WTC11 (cell line): ENCODE results near the gene LDLRAD4. TPM values are rescaled to one million over a fixed set of nuclear protein-coding genes. Genes with fewer than 3 reads are reported as not detected.

Source experiments
- ATAC-seq: fragments of 200-7000 bp; cut with Tn5 transposase; 2 replicates; pipeline ENCODE4 v1.10.0; 2021; ENCODE audit warnings: mild to moderate bottlenecking, moderate library complexity
- CTCF ChIA-PET: fragments of 300-600 bp; sonication (Branson Sonifier 250); formaldehyde crosslinking; loops from one replicate; lab custom pipeline; 2021; ENCODE audit warnings: antibody characterized with exemption; lab: Charles Lee
- POLR2A ChIA-PET: fragments of 350-600 bp; sonication (Branson Sonifier 250); formaldehyde crosslinking; loops from one replicate; lab custom pipeline; 2021; ENCODE audit warnings: antibody characterized with exemption; lab: Charles Lee
- DNase-seq: peaks from one replicate; pipeline ENCODE4 v3.0.0; 2021; ENCODE audit warnings: low spot score
- H3K27ac Mint-ChIP-seq: 2 replicates; pipeline ENCODE4 v1.8.0; 2021; ENCODE audit warnings: mixed read lengths
- H3K27me3 Mint-ChIP-seq: 2 replicates; pipeline ENCODE4 v1.8.0; 2021; ENCODE audit warnings: low read depth, mild to moderate bottlenecking, moderate library complexity, mixed read lengths
- H3K36me3 Mint-ChIP-seq: 2 replicates; pipeline ENCODE4 v1.8.0; 2021; ENCODE audit warnings: mixed read lengths
- H3K4me1 Mint-ChIP-seq: 2 replicates; pipeline ENCODE4 v1.8.0; 2022; ENCODE audit warnings: mixed read lengths
- H3K4me3 Mint-ChIP-seq: 2 replicates; pipeline ENCODE4 v1.8.0; 2021; ENCODE audit warnings: mild to moderate bottlenecking, moderate library complexity, mixed read lengths
- H3K9me3 Mint-ChIP-seq: 2 replicates; pipeline ENCODE4 v1.8.0; 2021; ENCODE audit warnings: mixed read lengths
- CBFB ChIP-seq: sonication (generic); formaldehyde crosslinking; IDR thresholded peaks from 2 replicates; pipeline ENCODE4 v1.8.1; 2022; ENCODE audit warnings: mild to moderate bottlenecking, low read depth, missing genetic modification reagents
- CTCF ChIP-seq: fragments of 200-600 bp; IDR thresholded peaks from 2 replicates; pipeline ENCODE4 v1.8.0; 2022; ENCODE audit warnings: antibody characterized with exemption
- E2F1 ChIP-seq: sonication (generic); formaldehyde crosslinking; IDR thresholded peaks from 2 replicates; pipeline ENCODE4 v1.8.0; 2022; ENCODE audit warnings: mild to moderate bottlenecking, missing genetic modification reagents
- E2F5 ChIP-seq: sonication (generic); formaldehyde crosslinking; IDR thresholded peaks from 2 replicates; pipeline ENCODE4 v1.8.1; 2022; ENCODE audit warnings: mild to moderate bottlenecking, moderate library complexity, missing genetic modification reagents
- FOXP4 ChIP-seq: sonication (generic); formaldehyde crosslinking; IDR thresholded peaks from 2 replicates; pipeline ENCODE4 v1.8.0; 2022; ENCODE audit warnings: mild to moderate bottlenecking, missing genetic modification reagents
- GRHL2 ChIP-seq: fragments of 250-450 bp; sonication (Bioruptor Pico); IDR thresholded peaks from 2 replicates; pipeline ENCODE4 v1.8.0; 2022; ENCODE audit warnings: mild to moderate bottlenecking, moderate library complexity; ENCODE audit not compliant: insufficient replicate concordance, severe bottlenecking
- MXD4 ChIP-seq: fragments of 250-450 bp; sonication (Bioruptor Pico); IDR thresholded peaks from 2 replicates; pipeline ENCODE4 v1.8.0; 2021; ENCODE audit warnings: mild to moderate bottlenecking, moderate library complexity, borderline replicate concordance
- NFE2L1 ChIP-seq: sonication (generic); formaldehyde crosslinking; IDR thresholded peaks from 2 replicates; pipeline ENCODE4 v1.8.1; 2023; ENCODE audit warnings: missing genetic modification reagents
- NFYB ChIP-seq: sonication (generic); formaldehyde crosslinking; conservative IDR thresholded peaks from 2 replicates; pipeline ENCODE4 v1.8.0; 2022; ENCODE audit warnings: low read depth, missing genetic modification reagents
- OVOL2 ChIP-seq: fragments of 250-450 bp; sonication (Bioruptor Pico); IDR thresholded peaks from 2 replicates; pipeline ENCODE4 v1.9.0; 2021; ENCODE audit warnings: mild to moderate bottlenecking, borderline replicate concordance
- SOX15 ChIP-seq: fragments of 250-450 bp; sonication (Bioruptor Pico); IDR thresholded peaks from 2 replicates; pipeline ENCODE4 v1.9.0; 2021; ENCODE audit warnings: mild to moderate bottlenecking
- SP1 ChIP-seq: sonication (generic); formaldehyde crosslinking; conservative IDR thresholded peaks from 2 replicates; pipeline ENCODE4 v1.8.1; 2022; ENCODE audit warnings: missing genetic modification reagents
- USF2 ChIP-seq: sonication (generic); formaldehyde crosslinking; IDR thresholded peaks from 2 replicates; pipeline ENCODE4 v1.8.1; 2023; ENCODE audit warnings: mild to moderate bottlenecking, missing genetic modification reagents, moderate library complexity
- ZNF138 ChIP-seq: sonication (generic); formaldehyde crosslinking; conservative IDR thresholded peaks from 2 replicates; pipeline ENCODE4 v1.8.1; 2022; ENCODE audit warnings: mild to moderate bottlenecking, moderate library complexity, missing genetic modification reagents
- ZNF416 ChIP-seq: fragments of 250-450 bp; sonication (Bioruptor Pico); IDR thresholded peaks from 2 replicates; pipeline ENCODE4 v1.9.0; 2021; ENCODE audit warnings: mild to moderate bottlenecking, inconsistent platforms
- total RNA-seq: library from RNA; stranded (reverse); gene quantifications from 3 replicates; pipeline ENCODE4 v1.2.3, GENCODE V29; 2021
- TF ChIP-seq, protein P1 (sequence below): sonication (generic); formaldehyde crosslinking; IDR thresholded peaks from 2 replicates; pipeline ENCODE4 v1.8.1; 2023; ENCODE audit warnings: mild to moderate bottlenecking, missing genetic modification reagents
- TF ChIP-seq, protein P2 (sequence below): sonication (generic); formaldehyde crosslinking; IDR thresholded peaks from 2 replicates; pipeline ENCODE4 v1.8.0; 2022; ENCODE audit warnings: mild to moderate bottlenecking, missing genetic modification reagents
- TF ChIP-seq, protein P3 (sequence below): sonication (generic); formaldehyde crosslinking; IDR thresholded peaks from 2 replicates; pipeline ENCODE4 v1.8.0; 2023; ENCODE audit warnings: mild to moderate bottlenecking, missing genetic modification reagents
- TF ChIP-seq, protein P4 (sequence below): sonication (generic); formaldehyde crosslinking; conservative IDR thresholded peaks from 2 replicates; pipeline ENCODE4 v1.8.1; 2022; ENCODE audit warnings: mild to moderate bottlenecking, missing genetic modification reagents
- TF ChIP-seq, protein P5 (sequence below): sonication (generic); formaldehyde crosslinking; conservative IDR thresholded peaks from 2 replicates; pipeline ENCODE4 v1.8.1; 2023; ENCODE audit warnings: mild to moderate bottlenecking, low read depth, missing genetic modification reagents, moderate library complexity

LDLRAD4 gene
- total RNA-seq, 1 experiment from 2014 or later = 6.2 TPM

GRCh38 chr18:13576598-13576997, 358.0 kb downstream of the LDLRAD4 start:
- H3K36me3 Mint-ChIP-seq = no peaks in the 10 kb centered on the region
- H3K9me3 Mint-ChIP-seq = peaks cover 9% of the 10 kb centered on the region
- POLR2A ChIA-PET = interaction anchor here (0.6 kb wide), 1 partner anchor 21 kb away, joined by 3 read pairs; no protein-coding TSS in a partner anchor
- no peak for ATAC-seq
- no peaks in the 10 kb centered on the region; the same call in 1 of the 2 replicates for H3K27me3 Mint-ChIP-seq
- CTCF ChIA-PET = interaction anchor here (0.7 kb wide), 1 partner anchor 151 kb away, joined by 4 read pairs; no protein-coding TSS in a partner anchor
- no peak overlapping the region for H3K27ac Mint-ChIP-seq
- no peak for TF ChIP-seq NFE2L1 (CRISPR knock-in tag)
- TF ChIP-seq, protein P1, sequence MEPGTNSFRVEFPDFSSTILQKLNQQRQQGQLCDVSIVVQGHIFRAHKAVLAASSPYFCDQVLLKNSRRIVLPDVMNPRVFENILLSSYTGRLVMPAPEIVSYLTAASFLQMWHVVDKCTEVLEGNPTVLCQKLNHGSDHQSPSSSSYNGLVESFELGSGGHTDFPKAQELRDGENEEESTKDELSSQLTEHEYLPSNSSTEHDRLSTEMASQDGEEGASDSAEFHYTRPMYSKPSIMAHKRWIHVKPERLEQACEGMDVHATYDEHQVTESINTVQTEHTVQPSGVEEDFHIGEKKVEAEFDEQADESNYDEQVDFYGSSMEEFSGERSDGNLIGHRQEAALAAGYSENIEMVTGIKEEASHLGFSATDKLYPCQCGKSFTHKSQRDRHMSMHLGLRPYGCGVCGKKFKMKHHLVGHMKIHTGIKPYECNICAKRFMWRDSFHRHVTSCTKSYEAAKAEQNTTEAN = no peak
- TF ChIP-seq CTCF = no peak
- TF ChIP-seq OVOL2 (CRISPR knock-in tag) = no peak
- no peak for TF ChIP-seq ZNF416
- TF ChIP-seq NFYB (CRISPR knock-in tag) = no peak
- no peak for TF ChIP-seq USF2 (CRISPR knock-in tag)
- TF ChIP-seq ZNF138 (CRISPR knock-in tag) = no peak
- TF ChIP-seq E2F5 = no peak
- TF ChIP-seq, protein P2, sequence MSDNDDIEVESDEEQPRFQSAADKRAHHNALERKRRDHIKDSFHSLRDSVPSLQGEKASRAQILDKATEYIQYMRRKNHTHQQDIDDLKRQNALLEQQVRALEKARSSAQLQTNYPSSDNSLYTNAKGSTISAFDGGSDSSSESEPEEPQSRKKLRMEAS = no peak
- no peak for TF ChIP-seq FOXP4 (CRISPR knock-in tag)
- TF ChIP-seq SP1 (CRISPR knock-in tag) = no peak
- TF ChIP-seq, protein P3, sequence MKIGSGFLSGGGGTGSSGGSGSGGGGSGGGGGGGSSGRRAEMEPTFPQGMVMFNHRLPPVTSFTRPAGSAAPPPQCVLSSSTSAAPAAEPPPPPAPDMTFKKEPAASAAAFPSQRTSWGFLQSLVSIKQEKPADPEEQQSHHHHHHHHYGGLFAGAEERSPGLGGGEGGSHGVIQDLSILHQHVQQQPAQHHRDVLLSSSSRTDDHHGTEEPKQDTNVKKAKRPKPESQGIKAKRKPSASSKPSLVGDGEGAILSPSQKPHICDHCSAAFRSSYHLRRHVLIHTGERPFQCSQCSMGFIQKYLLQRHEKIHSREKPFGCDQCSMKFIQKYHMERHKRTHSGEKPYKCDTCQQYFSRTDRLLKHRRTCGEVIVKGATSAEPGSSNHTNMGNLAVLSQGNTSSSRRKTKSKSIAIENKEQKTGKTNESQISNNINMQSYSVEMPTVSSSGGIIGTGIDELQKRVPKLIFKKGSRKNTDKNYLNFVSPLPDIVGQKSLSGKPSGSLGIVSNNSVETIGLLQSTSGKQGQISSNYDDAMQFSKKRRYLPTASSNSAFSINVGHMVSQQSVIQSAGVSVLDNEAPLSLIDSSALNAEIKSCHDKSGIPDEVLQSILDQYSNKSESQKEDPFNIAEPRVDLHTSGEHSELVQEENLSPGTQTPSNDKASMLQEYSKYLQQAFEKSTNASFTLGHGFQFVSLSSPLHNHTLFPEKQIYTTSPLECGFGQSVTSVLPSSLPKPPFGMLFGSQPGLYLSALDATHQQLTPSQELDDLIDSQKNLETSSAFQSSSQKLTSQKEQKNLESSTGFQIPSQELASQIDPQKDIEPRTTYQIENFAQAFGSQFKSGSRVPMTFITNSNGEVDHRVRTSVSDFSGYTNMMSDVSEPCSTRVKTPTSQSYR (CRISPR knock-in tag) = no peak
- TF ChIP-seq, protein P4, sequence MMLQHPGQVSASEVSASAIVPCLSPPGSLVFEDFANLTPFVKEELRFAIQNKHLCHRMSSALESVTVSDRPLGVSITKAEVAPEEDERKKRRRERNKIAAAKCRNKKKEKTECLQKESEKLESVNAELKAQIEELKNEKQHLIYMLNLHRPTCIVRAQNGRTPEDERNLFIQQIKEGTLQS = no peak
- no peak for TF ChIP-seq E2F1
- TF ChIP-seq, protein P5, sequence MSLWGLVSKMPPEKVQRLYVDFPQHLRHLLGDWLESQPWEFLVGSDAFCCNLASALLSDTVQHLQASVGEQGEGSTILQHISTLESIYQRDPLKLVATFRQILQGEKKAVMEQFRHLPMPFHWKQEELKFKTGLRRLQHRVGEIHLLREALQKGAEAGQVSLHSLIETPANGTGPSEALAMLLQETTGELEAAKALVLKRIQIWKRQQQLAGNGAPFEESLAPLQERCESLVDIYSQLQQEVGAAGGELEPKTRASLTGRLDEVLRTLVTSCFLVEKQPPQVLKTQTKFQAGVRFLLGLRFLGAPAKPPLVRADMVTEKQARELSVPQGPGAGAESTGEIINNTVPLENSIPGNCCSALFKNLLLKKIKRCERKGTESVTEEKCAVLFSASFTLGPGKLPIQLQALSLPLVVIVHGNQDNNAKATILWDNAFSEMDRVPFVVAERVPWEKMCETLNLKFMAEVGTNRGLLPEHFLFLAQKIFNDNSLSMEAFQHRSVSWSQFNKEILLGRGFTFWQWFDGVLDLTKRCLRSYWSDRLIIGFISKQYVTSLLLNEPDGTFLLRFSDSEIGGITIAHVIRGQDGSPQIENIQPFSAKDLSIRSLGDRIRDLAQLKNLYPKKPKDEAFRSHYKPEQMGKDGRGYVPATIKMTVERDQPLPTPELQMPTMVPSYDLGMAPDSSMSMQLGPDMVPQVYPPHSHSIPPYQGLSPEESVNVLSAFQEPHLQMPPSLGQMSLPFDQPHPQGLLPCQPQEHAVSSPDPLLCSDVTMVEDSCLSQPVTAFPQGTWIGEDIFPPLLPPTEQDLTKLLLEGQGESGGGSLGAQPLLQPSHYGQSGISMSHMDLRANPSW = no peak
- TF ChIP-seq GRHL2 = no peak
- no peak for TF ChIP-seq SOX15 (CRISPR knock-in tag)
- no peak for TF ChIP-seq MXD4
- TF ChIP-seq CBFB = no peak
- TF ChIP-seq, all 79 proteins: peak for 0
- Mint-ChIP-seq H3K4me3 (no peak overlapping the region), H3K4me1 (no peaks in the 10 kb centered on the region)
- no peak for DNase-seq
